Measurements from ENCODE around the gene PPP1R3A. TPM values are rescaled to one million over a fixed set of nuclear protein-coding genes. Genes with fewer than 3 reads are reported as not detected.

The PPP1R3A gene, protein sequence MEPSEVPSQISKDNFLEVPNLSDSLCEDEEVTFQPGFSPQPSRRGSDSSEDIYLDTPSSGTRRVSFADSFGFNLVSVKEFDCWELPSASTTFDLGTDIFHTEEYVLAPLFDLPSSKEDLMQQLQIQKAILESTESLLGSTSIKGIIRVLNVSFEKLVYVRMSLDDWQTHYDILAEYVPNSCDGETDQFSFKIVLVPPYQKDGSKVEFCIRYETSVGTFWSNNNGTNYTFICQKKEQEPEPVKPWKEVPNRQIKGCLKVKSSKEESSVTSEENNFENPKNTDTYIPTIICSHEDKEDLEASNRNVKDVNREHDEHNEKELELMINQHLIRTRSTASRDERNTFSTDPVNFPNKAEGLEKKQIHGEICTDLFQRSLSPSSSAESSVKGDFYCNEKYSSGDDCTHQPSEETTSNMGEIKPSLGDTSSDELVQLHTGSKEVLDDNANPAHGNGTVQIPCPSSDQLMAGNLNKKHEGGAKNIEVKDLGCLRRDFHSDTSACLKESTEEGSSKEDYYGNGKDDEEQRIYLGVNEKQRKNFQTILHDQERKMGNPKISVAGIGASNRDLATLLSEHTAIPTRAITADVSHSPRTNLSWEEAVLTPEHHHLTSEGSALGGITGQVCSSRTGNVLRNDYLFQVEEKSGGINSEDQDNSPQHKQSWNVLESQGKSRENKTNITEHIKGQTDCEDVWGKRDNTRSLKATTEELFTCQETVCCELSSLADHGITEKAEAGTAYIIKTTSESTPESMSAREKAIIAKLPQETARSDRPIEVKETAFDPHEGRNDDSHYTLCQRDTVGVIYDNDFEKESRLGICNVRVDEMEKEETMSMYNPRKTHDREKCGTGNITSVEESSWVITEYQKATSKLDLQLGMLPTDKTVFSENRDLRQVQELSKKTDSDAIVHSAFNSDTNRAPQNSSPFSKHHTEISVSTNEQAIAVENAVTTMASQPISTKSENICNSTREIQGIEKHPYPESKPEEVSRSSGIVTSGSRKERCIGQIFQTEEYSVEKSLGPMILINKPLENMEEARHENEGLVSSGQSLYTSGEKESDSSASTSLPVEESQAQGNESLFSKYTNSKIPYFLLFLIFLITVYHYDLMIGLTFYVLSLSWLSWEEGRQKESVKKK
- total RNA-seq (2012; rRNA removed) (not detected in 2 replicates), polyA plus RNA-seq (2012; rRNA removed) (not detected in 2 replicates), Bru-seq, nascent RNA (not detected), BruChase-seq, experiment 1, labeled RNA remaining after a 6-hour chase (not detected), BruChase-seq, experiment 2, labeled RNA remaining after a 2-hour chase (not detected)
- not detected in 2 replicates for polyA plus RNA-seq (2012; cell fraction: cytosol; rRNA removed)
- polyA plus RNA-seq (2012; cell fraction: nucleus; rRNA removed; ENCODE audit: low replicate concordance): not detected in 2 replicates
- long read RNA-seq: 0 reads

DNA sequence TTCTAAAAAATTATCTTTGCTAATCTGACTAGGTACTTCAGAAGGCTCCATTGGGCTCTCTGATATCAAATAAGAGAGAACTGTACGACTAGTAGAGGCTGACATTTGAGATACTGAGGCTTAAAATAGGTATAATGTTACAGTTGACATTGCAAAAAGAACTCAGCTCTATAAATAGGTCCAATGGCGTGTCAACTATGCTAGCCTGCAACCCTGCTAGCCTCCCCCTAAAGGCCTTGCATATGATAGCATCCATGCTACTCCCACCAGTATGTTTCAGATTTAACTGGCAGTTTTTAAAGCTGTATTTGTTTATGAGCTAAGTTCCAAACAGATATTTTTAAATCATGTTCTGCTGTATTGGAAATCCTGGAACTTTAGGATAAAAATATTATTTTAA, at the start of gene PPP1R3A:
TSS of gene PPP1R3A (minus strand) at position 64 of the 400 bp plus-strand sequence. CDS start at position 51, 13 bp downstream.
- BruUV-seq (replicated peaks): no TSS peak
- Histone ChIP-seq H3K18ac (ENCODE audit: low read depth, low read length) (no peak within 1 kb of the TSS), H3K9ac (ENCODE audit: low read depth, low read length) (no peak within 1 kb of the TSS), H3K4me3 (ENCODE audit: insufficient read depth, low read depth, low read length) (no peak within 1 kb of the TSS), H4K8ac (ENCODE audit: low read depth in 2 of 2, low read length in 2 of 2) (no peak within 1 kb of the TSS), H4K91ac (ENCODE audit: insufficient read depth, low read depth, low read length) (no peak within 1 kb of the TSS), H2BK20ac (ENCODE audit: low read depth, low read length) (no peak within 1 kb of the TSS), H3K14ac (replicated peaks; ENCODE audit: low read depth, low read length) (no peak within 1 kb of the TSS), H4K5ac (ENCODE audit: low read depth, low read length) (no peak within 1 kb of the TSS), H3K56ac (ENCODE audit: extremely low read depth, insufficient read depth, low read length) (no peak within 1 kb of the TSS), H3K36me3 (ENCODE audit: control insufficient read depth, insufficient read depth, low read length) (no peaks in the 10 kb centered on the region), H2AFZ (replicated peaks; ENCODE audit: low read length, poor library complexity) (no peak within 1 kb of the TSS), H3K9me1 (ENCODE audit: insufficient read depth, low read length) (no peaks in the 10 kb centered on the region), H3K23ac (ENCODE audit: low read depth, low read length) (no peak within 1 kb of the TSS), H3K4me1 (ENCODE audit: control insufficient read depth, insufficient read depth, low read length) (no peaks in the 10 kb centered on the region), H3K27ac (ENCODE audit: insufficient read depth, low read length) (no peak within 1 kb of the TSS), H2BK15ac (ENCODE audit: low read depth, low read length) (no peak within 1 kb of the TSS), H3K79me1 (ENCODE audit: low read depth in 1 of 2, low read length in 2 of 2) (no peaks in the 10 kb centered on the region), H3K9me3 (ENCODE audit: control insufficient read depth, insufficient read depth, low read length) (no peaks in the 10 kb centered on the region), H3K27me3 (ENCODE audit: control insufficient read depth, insufficient read depth, low read length) (no peaks in the 10 kb centered on the region), H2AK9ac (replicated peaks; ENCODE audit: low read depth, low read length, poor library complexity) (no peak within 1 kb of the TSS), H4K20me1 (ENCODE audit: insufficient read depth, low read length) (no peaks in the 10 kb centered on the region), H2AK5ac (ENCODE audit: low read depth, low read length) (no peak within 1 kb of the TSS), H3K4me2 (ENCODE audit: low read depth, low read length) (no peak within 1 kb of the TSS), H2BK5ac (ENCODE audit: low read depth, low read length, poor library complexity, severe bottlenecking) (no peak within 1 kb of the TSS), H2BK120ac (ENCODE audit: low read depth, low read length) (no peak within 1 kb of the TSS), H3K4ac (ENCODE audit: low read depth, low read length) (no peak within 1 kb of the TSS)
- dilution Hi-C loops (cut with HindIII; ENCODE audit: low sequenced_read_pairs, unreplicated experiment): no loop called here
- no CpG with 5 or more reads among the region's 2 CpGs for WGBS, 2 experiments (ENCODE audit: extremely low coverage in 2 of 2, insufficient read length in 1 of 2)
- in situ Hi-C loops (cut with MboI; ENCODE audit: low sequenced_read_pairs): no loop called here
- ChIA-PET CTCF (interaction anchor here (0.7 to 1.0 kb wide), 3 partner anchors 11 to 250 kb away, joined by 3 read pairs; no protein-coding TSS in a partner anchor), POLR2A (ENCODE audit: unreplicated experiment) (no interaction called here)
- ATAC-seq (ENCODE audit: low read depth): no peak
- intact Hi-C loops (cut with micrococcal nuclease): no loop called here
- DNase-seq: peak; percentile 11
- TF ChIP-seq, protein P1, sequence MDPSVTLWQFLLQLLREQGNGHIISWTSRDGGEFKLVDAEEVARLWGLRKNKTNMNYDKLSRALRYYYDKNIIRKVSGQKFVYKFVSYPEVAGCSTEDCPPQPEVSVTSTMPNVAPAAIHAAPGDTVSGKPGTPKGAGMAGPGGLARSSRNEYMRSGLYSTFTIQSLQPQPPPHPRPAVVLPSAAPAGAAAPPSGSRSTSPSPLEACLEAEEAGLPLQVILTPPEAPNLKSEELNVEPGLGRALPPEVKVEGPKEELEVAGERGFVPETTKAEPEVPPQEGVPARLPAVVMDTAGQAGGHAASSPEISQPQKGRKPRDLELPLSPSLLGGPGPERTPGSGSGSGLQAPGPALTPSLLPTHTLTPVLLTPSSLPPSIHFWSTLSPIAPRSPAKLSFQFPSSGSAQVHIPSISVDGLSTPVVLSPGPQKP (IDR thresholded peaks at IDR 0.05; ENCODE audit: borderline replicate concordance, low read depth, low read length): no peak
- TF ChIP-seq SMC3 (IDR thresholded peaks at IDR 0.05; ENCODE audit: low read depth, low read length) (no peak), NFE2L2 (IDR thresholded peaks at IDR 0.05; ENCODE audit: low read depth, low read length) (no peak), CEBPB (IDR thresholded peaks at IDR 0.05; ENCODE audit: low read depth, low read length) (no peak), RFX5 (IDR thresholded peaks at IDR 0.05; ENCODE audit: low read depth, low read length) (no peak), MAFK (IDR thresholded peaks at IDR 0.05; ENCODE audit: low read depth, low read length) (no peak), MXI1 (IDR thresholded peaks at IDR 0.05; ENCODE audit: borderline replicate concordance, low read depth, low read length) (no peak), MAZ (IDR thresholded peaks at IDR 0.05; ENCODE audit: borderline replicate concordance, low read depth, low read length) (no peak), CHD1 (IDR thresholded peaks at IDR 0.05; ENCODE audit: low read depth, low read length) (no peak), RAD21 (IDR thresholded peaks at IDR 0.05; ENCODE audit: low read length) (no peak), BHLHE40 (IDR thresholded peaks at IDR 0.05; ENCODE audit: low read depth, low read length) (no peak)
- TF ChIP-seq, protein P2, sequence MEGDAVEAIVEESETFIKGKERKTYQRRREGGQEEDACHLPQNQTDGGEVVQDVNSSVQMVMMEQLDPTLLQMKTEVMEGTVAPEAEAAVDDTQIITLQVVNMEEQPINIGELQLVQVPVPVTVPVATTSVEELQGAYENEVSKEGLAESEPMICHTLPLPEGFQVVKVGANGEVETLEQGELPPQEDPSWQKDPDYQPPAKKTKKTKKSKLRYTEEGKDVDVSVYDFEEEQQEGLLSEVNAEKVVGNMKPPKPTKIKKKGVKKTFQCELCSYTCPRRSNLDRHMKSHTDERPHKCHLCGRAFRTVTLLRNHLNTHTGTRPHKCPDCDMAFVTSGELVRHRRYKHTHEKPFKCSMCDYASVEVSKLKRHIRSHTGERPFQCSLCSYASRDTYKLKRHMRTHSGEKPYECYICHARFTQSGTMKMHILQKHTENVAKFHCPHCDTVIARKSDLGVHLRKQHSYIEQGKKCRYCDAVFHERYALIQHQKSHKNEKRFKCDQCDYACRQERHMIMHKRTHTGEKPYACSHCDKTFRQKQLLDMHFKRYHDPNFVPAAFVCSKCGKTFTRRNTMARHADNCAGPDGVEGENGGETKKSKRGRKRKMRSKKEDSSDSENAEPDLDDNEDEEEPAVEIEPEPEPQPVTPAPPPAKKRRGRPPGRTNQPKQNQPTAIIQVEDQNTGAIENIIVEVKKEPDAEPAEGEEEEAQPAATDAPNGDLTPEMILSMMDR (conservative IDR thresholded peaks at IDR 0.05; ENCODE audit: low read depth, low read length): no peak

Data from IMR-90 (cell line).